K562 (cell line): ENCODE data around the gene CARM1.

Source experiments
- CEBPB ChIP-seq: fragments of 450-650 bp; IDR thresholded peaks from 2 replicates; pipeline ENCODE4 v1.6.1; 2016; ENCODE audit warnings: missing genetic modification characterization, missing compliant biosample characterization
- CTCF ChIP-seq, 3 experiments: IDR thresholded peaks in 2 of 3; conservative IDR thresholded peaks in 1 of 3; 2 replicates each; pipeline ENCODE4 v1.5.1; 2011 to 2012; ENCODE audit warnings: low read length in 3 of 3, mild to moderate bottlenecking in 3 of 3, control low read depth in 2 of 3, improper control_type of control experiment in 1 of 3, inconsistent platforms in 1 of 3, low read depth in 1 of 3, mixed read lengths in 1 of 3, moderate library complexity in 1 of 3; ENCODE audit not compliant: insufficient read depth in 2 of 3
- POLR2AphosphoS5 ChIP-seq: IDR thresholded peaks from 2 replicates; pipeline ENCODE4 v1.6.1; 2011; ENCODE audit warnings: mild to moderate bottlenecking, low read depth, low read length, moderate library complexity; ENCODE audit not compliant: control insufficient read depth, insufficient read depth
- ZBTB17 ChIP-seq: fragments of 450-650 bp; formaldehyde crosslinking; IDR thresholded peaks from 2 replicates; pipeline ENCODE4 v1.4.0; 2020; ENCODE audit warnings: mild to moderate bottlenecking

- TF ChIP-seq POLR2AphosphoS5, result no peak
- TF ChIP-seq CTCF (IDR thresholded peaks at IDR 0.05 in 2 of 3, conservative IDR thresholded peaks at IDR 0.05 in 1 of 3; ENCODE audit: insufficient read depth in 2 of 3, low read depth in 1 of 3, low read length in 3 of 3), result peak; percentile 48 to 94 (median 92); a peak in 5 of 6 replicates
- TF ChIP-seq CEBPB (tag), result no peak
- TF ChIP-seq ZBTB17, result no peak
Observed at GRCh38 chr19:10870955-10871603, at the start of gene CARM1.
